SK-N-SH (cell line): Measurements from ENCODE around the gene ZNF768. TPM values are rescaled to one million over a fixed set of nuclear protein-coding genes. Genes with fewer than 3 reads are reported as not detected.

Experiments used
- CTCF ChIA-PET: fragments of 300-600, 350-600 bp; formaldehyde crosslinking; extraction: SDS; loops from one replicate; lab custom pipeline; 2021; lab: Yijun Ruan, JAX
- POLR2A ChIA-PET: fragments of 350-600 bp; sonication (Branson Sonifier 250); formaldehyde crosslinking; extraction: SDS; loops from one replicate; lab custom pipeline; 2020; ENCODE audit warnings: antibody characterized with exemption, inconsistent platforms; lab: Yijun Ruan, JAX
- DNase-seq: peaks from one replicate; pipeline ENCODE4 v3.0.0; 2012
- H2AFZ ChIP-seq: fragments of 200-600 bp; sonication (generic); 2 replicates; pipeline ENCODE4 v1.8.1; 2016; ENCODE audit warnings: antibody characterized with exemption, mild to moderate bottlenecking, low read depth
- H3F3A ChIP-seq: fragments of 200-600 bp; sonication (generic); replicated peaks from 2 replicates; pipeline ENCODE3; 2016; ENCODE audit warnings: antibody characterized with exemption, mild to moderate bottlenecking; ENCODE audit not compliant: insufficient read depth
- H3K27ac ChIP-seq, 2 experiments: fragments of 200-500 bp in 1 of 2; fragments of 200-600 bp in 1 of 2; sonication (Bioruptor generic) in 1 of 2; sonication (generic), shearing (Covaris generic) in 1 of 2; 2 replicates each; pipeline versions ENCODE4 v1.5.1 to v1.6.1; 2014 to 2016; ENCODE audit warnings: low read depth in 2 of 2, inconsistent platforms in 1 of 2, low read length in 1 of 2, mild to moderate bottlenecking in 1 of 2, mixed read lengths in 1 of 2
- H3K27me3 ChIP-seq: fragments of 200-600 bp; sonication (generic), shearing (Covaris generic); 2 replicates; pipeline ENCODE4 v1.6.1; 2016; ENCODE audit warnings: mixed run types; ENCODE audit not compliant: insufficient read depth
- H3K36me3 ChIP-seq, 2 experiments: fragments of 200-500 bp in 1 of 2; fragments of 200-600 bp in 1 of 2; sonication (Bioruptor generic) in 1 of 2; sonication (generic) in 1 of 2; replicated peaks in 1 of 2; 2 replicates each; pipeline versions ENCODE3 to v1.5.1; 2014 to 2016; ENCODE audit warnings: low read length in 1 of 2, mild to moderate bottlenecking in 1 of 2; ENCODE audit not compliant: insufficient read depth in 2 of 2, control insufficient read depth in 1 of 2
- H3K4me1 ChIP-seq, 2 experiments: fragments of 200-500 bp in 1 of 2; fragments of 200-600 bp in 1 of 2; sonication (Bioruptor generic) in 1 of 2; sonication (generic), shearing (Covaris generic) in 1 of 2; 2 replicates each; pipeline versions ENCODE4 v1.5.1 to v1.6.1; 2014 to 2016; ENCODE audit warnings: low read depth in 1 of 2, low read length in 1 of 2, mixed run types in 1 of 2; ENCODE audit not compliant: insufficient read depth in 2 of 2, control insufficient read depth in 1 of 2
- H3K4me2 ChIP-seq: fragments of 200-600 bp; sonication (generic), shearing (Covaris generic); 2 replicates; pipeline ENCODE4 v1.6.1; 2017; ENCODE audit warnings: mixed run types
- H3K4me3 ChIP-seq, 2 experiments: fragments of 200-500 bp in 1 of 2; fragments of 200-600 bp in 1 of 2; sonication (Bioruptor generic) in 1 of 2; sonication (generic), shearing (Covaris generic) in 1 of 2; 2 replicates each; pipeline versions ENCODE4 v1.5.1 to v1.8.1; 2014 to 2016; ENCODE audit warnings: low read depth in 2 of 2, inconsistent platforms in 1 of 2, low read length in 1 of 2, mild to moderate bottlenecking in 1 of 2, mixed read lengths in 1 of 2, moderate library complexity in 1 of 2
- H3K79me2 ChIP-seq: fragments of 200-600 bp; sonication (generic); 2 replicates; pipeline ENCODE4 v1.8.1; 2017; ENCODE audit warnings: mild to moderate bottlenecking; ENCODE audit not compliant: insufficient read depth
- H3K9ac ChIP-seq: fragments of 200-600 bp; sonication (generic); 2 replicates; pipeline ENCODE4 v1.6.1; 2017; ENCODE audit warnings: mixed run types
- H3K9me2 ChIP-seq: fragments of 200-600 bp; sonication (generic); 2 replicates; pipeline ENCODE4 v1.6.1; 2017; ENCODE audit warnings: mixed run types
- H3K9me3 ChIP-seq: fragments of 200-600 bp; sonication (generic); 2 replicates; pipeline ENCODE4 v1.6.1; 2017; ENCODE audit warnings: mixed run types, mild to moderate bottlenecking, moderate library complexity
- H4K20me1 ChIP-seq: fragments of 200-600 bp; sonication (generic); 2 replicates; pipeline ENCODE4 v1.6.1; 2017; ENCODE audit warnings: mild to moderate bottlenecking, mixed run types; ENCODE audit not compliant: insufficient read depth
- EZH2phosphoT487 ChIP-seq: fragments of 200-600 bp; sonication (generic); IDR thresholded peaks from 2 replicates; pipeline ENCODE4 v1.6.1; 2017; ENCODE audit warnings: low read depth, mixed run types, mild to moderate bottlenecking, antibody characterized with exemption, moderate library complexity, borderline replicate concordance
- FOXJ3 ChIP-seq: sonication (generic); formaldehyde crosslinking; IDR thresholded peaks from 2 replicates; pipeline ENCODE4 v1.5.1; 2020; ENCODE audit warnings: mild to moderate bottlenecking, missing genetic modification reagents
- NRF1 ChIP-seq: IDR thresholded peaks from 2 replicates; pipeline ENCODE4 v1.6.1; 2012; ENCODE audit warnings: low read depth, mild to moderate bottlenecking, low read length
- SIN3A ChIP-seq: IDR thresholded peaks from 2 replicates; pipeline ENCODE4 v1.6.1; 2012; ENCODE audit warnings: low read depth, mild to moderate bottlenecking, low read length, moderate library complexity, borderline replicate concordance
- SMC3 ChIP-seq: IDR thresholded peaks from 2 replicates; pipeline ENCODE4 v1.6.1; 2012; ENCODE audit warnings: low read depth, low read length, improper control_type of control experiment
- TCF12 ChIP-seq: IDR thresholded peaks from 2 replicates; pipeline ENCODE4 v1.4.0; 2012
- YY1 ChIP-seq: IDR thresholded peaks from 2 replicates; pipeline ENCODE4 v1.4.0; 2012; ENCODE audit warnings: low read depth, mild to moderate bottlenecking
- WGBS: methylation state at CpG from one replicate; pipeline ENCODE4 v1.1.6; 2017; ENCODE audit warnings: low lambda C conversion rate; 5-methylcytosine and 5-hydroxymethylcytosine counted together
- polyA plus RNA-seq, 3 experiments: library from polyadenylated mRNA; depleted of rRNA; stranded (reverse); fragments of >200 nt; gene quantifications; 2 replicates each; pipeline ENCODE4 v1.2.3, GENCODE V29; 2012
- TF ChIP-seq, protein P1 (sequence below): IDR thresholded peaks from 2 replicates; pipeline ENCODE4 v1.4.0; 2012; ENCODE audit warnings: low read depth, borderline replicate concordance
- TF ChIP-seq, protein P2 (sequence below): IDR thresholded peaks from 2 replicates; pipeline ENCODE4; 2012
- TF ChIP-seq, protein P3 (sequence below): IDR thresholded peaks from 2 replicates; pipeline ENCODE4 v1.4.0; 2012; ENCODE audit warnings: low read depth

ZNF768 gene
- polyA plus RNA-seq, 1 of the 3 experiments (the other 2 are of a cell fraction), result 26.0 TPM

DNA sequence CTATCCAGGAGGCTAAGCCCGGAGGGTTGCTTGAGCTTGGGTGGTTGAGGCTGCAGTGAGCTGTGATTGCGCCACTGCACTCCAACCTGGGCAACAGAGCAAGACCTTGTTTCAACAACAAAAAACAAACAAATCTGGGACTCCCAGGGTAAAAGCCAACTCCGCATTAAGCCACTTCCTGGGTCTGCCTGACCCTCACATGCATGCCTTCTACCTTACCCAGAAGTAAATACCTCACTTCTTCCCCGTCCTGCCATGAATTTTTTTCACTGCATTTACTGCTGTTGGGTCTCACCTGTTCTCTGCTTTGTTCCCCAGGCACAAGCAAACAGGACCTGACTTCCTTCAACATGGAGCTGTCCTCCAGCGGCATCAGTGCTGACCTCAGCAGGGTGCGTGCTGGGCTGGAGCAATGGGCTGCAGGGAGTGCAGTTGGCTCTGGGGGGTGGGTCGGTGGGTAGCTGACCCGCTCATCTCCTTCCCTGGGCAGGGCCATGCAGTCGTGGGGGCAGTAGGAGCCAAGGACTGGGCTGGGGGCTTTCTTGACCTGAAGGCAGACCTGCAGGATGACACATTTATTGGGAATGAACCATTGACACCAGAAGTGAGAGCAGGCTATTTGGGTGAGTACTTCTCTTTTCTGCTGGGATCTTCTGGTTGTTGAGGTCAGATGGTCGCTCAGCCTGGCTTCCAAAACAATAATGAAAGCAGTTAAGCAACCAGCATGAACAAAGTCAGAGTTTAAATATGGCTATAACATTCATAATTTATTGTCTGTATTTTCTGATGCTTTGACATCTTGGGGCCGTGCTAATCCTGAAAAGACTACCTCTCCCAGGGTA, 37.4 kb downstream of the ZNF768 start:
- H3K9me3 ChIP-seq, result no peaks in the 10 kb centered on the region
- no peak for DNase-seq
- no peak for TF ChIP-seq FOXJ3 (CRISPR knock-in tag)
- no peak for TF ChIP-seq SIN3A
- no peak for TF ChIP-seq SMC3
- TF ChIP-seq NRF1, result no peak
- no peak for TF ChIP-seq EZH2phosphoT487
- no peak for TF ChIP-seq YY1
- no peak for TF ChIP-seq TCF12
- no peak overlapping the region for H3K27ac ChIP-seq
- H3K79me2 ChIP-seq, result no peaks in the 10 kb centered on the region
- H4K20me1 ChIP-seq, result no peaks in the 10 kb centered on the region
- ChIA-PET POLR2A (no interaction called here), CTCF (interaction anchor here (1.5 kb wide), 1 partner anchor 40 kb away, joined by 3 read pairs; no protein-coding TSS in a partner anchor)
- H3K27me3 ChIP-seq, result no peaks in the 10 kb centered on the region
- no peaks in the 10 kb centered on the region for H3K9me2 ChIP-seq
- no peak overlapping the region for H3K4me3 ChIP-seq
- peaks cover 2% of the 10 kb centered on the region for H3F3A ChIP-seq
- no peak overlapping the region for H3K4me2 ChIP-seq
- no peaks in the 10 kb centered on the region for H3K4me1 ChIP-seq
- 65% methylated on average over 11 of the region's 11 CpGs for WGBS
- no peak overlapping the region for H3K9ac ChIP-seq
- H2AFZ ChIP-seq, result no peak overlapping the region
- no peaks in the 10 kb centered on the region for H3K36me3 ChIP-seq

DNA sequence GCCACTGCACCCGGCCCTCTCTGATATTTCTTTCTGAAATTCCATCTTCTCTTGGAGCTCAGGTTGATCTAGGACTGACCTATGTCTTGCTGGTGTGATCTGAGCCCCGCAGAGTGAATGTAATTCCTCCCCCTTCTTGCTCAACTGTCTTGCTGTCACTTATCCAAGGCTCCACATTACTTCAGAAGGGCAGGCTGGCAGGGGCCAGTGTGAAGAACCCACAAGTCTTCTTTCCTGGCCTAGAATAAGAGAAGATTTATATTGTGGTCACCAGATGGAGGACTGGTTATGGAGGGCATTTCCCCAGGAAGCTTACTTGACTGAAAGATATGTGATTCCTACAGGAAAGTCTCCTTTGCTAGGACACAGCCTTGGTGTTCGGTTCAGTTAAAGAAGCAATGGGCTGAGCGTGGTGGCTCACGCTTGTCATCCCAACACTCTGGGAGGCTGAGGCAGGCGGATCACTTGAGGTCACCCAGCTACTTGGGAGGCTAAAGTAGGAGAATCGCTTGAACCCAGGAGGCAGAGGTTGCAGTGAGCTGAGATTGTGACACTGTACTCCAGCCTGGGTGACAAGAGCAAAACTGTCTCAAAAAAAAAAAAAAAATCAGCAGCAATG, 40.4 kb downstream of the ZNF768 start:
- H3F3A ChIP-seq, result no peaks in the 10 kb centered on the region
- no peak overlapping the region for H3K4me2 ChIP-seq
- TF ChIP-seq, protein P1, sequence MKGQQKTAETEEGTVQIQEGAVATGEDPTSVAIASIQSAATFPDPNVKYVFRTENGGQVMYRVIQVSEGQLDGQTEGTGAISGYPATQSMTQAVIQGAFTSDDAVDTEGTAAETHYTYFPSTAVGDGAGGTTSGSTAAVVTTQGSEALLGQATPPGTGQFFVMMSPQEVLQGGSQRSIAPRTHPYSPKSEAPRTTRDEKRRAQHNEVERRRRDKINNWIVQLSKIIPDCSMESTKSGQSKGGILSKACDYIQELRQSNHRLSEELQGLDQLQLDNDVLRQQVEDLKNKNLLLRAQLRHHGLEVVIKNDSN, result no peak
- TF ChIP-seq, protein P2, sequence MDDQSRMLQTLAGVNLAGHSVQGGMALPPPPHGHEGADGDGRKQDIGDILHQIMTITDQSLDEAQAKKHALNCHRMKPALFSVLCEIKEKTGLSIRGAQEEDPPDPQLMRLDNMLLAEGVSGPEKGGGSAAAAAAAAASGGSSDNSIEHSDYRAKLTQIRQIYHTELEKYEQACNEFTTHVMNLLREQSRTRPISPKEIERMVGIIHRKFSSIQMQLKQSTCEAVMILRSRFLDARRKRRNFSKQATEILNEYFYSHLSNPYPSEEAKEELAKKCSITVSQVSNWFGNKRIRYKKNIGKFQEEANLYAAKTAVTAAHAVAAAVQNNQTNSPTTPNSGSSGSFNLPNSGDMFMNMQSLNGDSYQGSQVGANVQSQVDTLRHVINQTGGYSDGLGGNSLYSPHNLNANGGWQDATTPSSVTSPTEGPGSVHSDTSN, result 0 out of 2 replicates have a peak, but pooled peaks have one; percentile 12
- TF ChIP-seq, protein P3, sequence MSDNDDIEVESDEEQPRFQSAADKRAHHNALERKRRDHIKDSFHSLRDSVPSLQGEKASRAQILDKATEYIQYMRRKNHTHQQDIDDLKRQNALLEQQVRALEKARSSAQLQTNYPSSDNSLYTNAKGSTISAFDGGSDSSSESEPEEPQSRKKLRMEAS, result no peak
- DNase-seq, result no peak
- no peaks in the 10 kb centered on the region for H3K79me2 ChIP-seq
- no peak overlapping the region for H3K4me3 ChIP-seq
- H4K20me1 ChIP-seq, result no peaks in the 10 kb centered on the region
- H3K27me3 ChIP-seq, result no peaks in the 10 kb centered on the region
- no peaks in the 10 kb centered on the region for H3K36me3 ChIP-seq
- H3K9ac ChIP-seq, result no peak overlapping the region
- POLR2A ChIA-PET, result no interaction called here
- no peaks in the 10 kb centered on the region for H3K4me1 ChIP-seq
- no peak overlapping the region for H3K27ac ChIP-seq
- H3K9me2 ChIP-seq, result no peaks in the 10 kb centered on the region
- no peak overlapping the region; the same call in 1 of the 2 replicates for H2AFZ ChIP-seq
- WGBS, result 72% methylated on average over 7 of the region's 7 CpGs
- CTCF ChIA-PET, result no interaction called here
- no peaks in the 10 kb centered on the region for H3K9me3 ChIP-seq
